H9 (cell line): Measurements from ENCODE around the gene PPP1R13L. TPM values are rescaled to one million over a fixed set of nuclear protein-coding genes. Genes with fewer than 3 reads are reported as not detected.

Source experiments
- DNase-seq: peaks from one replicate; pipeline ENCODE4 v3.0.0-alpha.2; 2017
- H2AFZ ChIP-seq: one replicate; pipeline ENCODE4 v1.6.1; 2013; ENCODE audit warnings: mild to moderate bottlenecking, low read length, control low read depth, moderate library complexity
- H2AK5ac ChIP-seq: 2 replicates; pipeline ENCODE4 v1.6.1; 2013; ENCODE audit warnings: low read length, control low read depth, mixed read lengths; ENCODE audit not compliant: insufficient read length
- H2BK120ac ChIP-seq: one replicate; pipeline ENCODE4 v1.6.1; 2013; ENCODE audit warnings: low read depth, mild to moderate bottlenecking, low read length, control low read depth, inconsistent platforms; ENCODE audit not compliant: poor library complexity, severe bottlenecking
- H2BK12ac ChIP-seq: 2 replicates; pipeline ENCODE4 v1.6.1; 2013; ENCODE audit warnings: low read length, control low read depth, mixed read lengths, low read depth; ENCODE audit not compliant: insufficient read length
- H2BK15ac ChIP-seq: 2 replicates; pipeline ENCODE4 v1.6.1; 2013; ENCODE audit warnings: low read depth, low read length, control low read depth
- H2BK20ac ChIP-seq: one replicate; pipeline ENCODE4 v1.6.1; 2013; ENCODE audit warnings: low read depth, mild to moderate bottlenecking, low read length, control low read depth, inconsistent platforms; ENCODE audit not compliant: poor library complexity, severe bottlenecking
- H2BK5ac ChIP-seq: 2 replicates; pipeline ENCODE4 v1.6.1; 2013; ENCODE audit warnings: low read length, control low read depth, mixed read lengths; ENCODE audit not compliant: insufficient read length
- H3K14ac ChIP-seq: 2 replicates; pipeline ENCODE4 v1.6.1; 2013; ENCODE audit warnings: low read length, control low read depth; ENCODE audit not compliant: insufficient read depth
- H3K18ac ChIP-seq: 2 replicates; pipeline ENCODE4 v1.6.1; 2013; ENCODE audit warnings: low read depth, mild to moderate bottlenecking, mixed read lengths, low read length, control low read depth; ENCODE audit not compliant: insufficient read length
- H3K23ac ChIP-seq: 2 replicates; pipeline ENCODE4 v1.6.1; 2013; ENCODE audit warnings: low read length, control low read depth, mixed read lengths, low read depth; ENCODE audit not compliant: insufficient read length
- H3K23me2 ChIP-seq: 2 replicates; pipeline ENCODE4 v1.6.1; 2013; ENCODE audit warnings: low read depth, mild to moderate bottlenecking, mixed read lengths, low read length, control low read depth; ENCODE audit not compliant: insufficient read length, poor library complexity, severe bottlenecking
- H3K27ac ChIP-seq: 2 replicates; pipeline ENCODE4 v1.5.1; 2013; ENCODE audit warnings: low read length, control low read depth, mixed read lengths, low read depth; ENCODE audit not compliant: insufficient read length
- H3K27me3 ChIP-seq: 2 replicates; pipeline ENCODE4 v1.6.1; 2013; ENCODE audit warnings: low read length, control low read depth, inconsistent platforms; ENCODE audit not compliant: insufficient read depth
- H3K4ac ChIP-seq: 2 replicates; pipeline ENCODE4 v1.6.1; 2013; ENCODE audit warnings: low read depth, mild to moderate bottlenecking, control low read depth, inconsistent platforms, low read length, moderate library complexity
- H3K4me1 ChIP-seq: 2 replicates; pipeline ENCODE4 v1.6.1; 2013; ENCODE audit warnings: low read length, control low read depth, inconsistent platforms; ENCODE audit not compliant: insufficient read depth
- H3K4me2 ChIP-seq: 2 replicates; pipeline ENCODE4 v1.6.1; 2013; ENCODE audit warnings: low read length, control low read depth, mixed read lengths; ENCODE audit not compliant: insufficient read length, insufficient read depth
- H3K56ac ChIP-seq: 2 replicates; pipeline ENCODE4 v1.6.1; 2013; ENCODE audit warnings: low read depth, mild to moderate bottlenecking, mixed read lengths, low read length, control low read depth; ENCODE audit not compliant: insufficient read length
- H3K79me1 ChIP-seq: 2 replicates; pipeline ENCODE4 v1.6.1; 2013; ENCODE audit warnings: low read depth, mild to moderate bottlenecking, moderate library complexity, low read length, control low read depth, inconsistent platforms; ENCODE audit not compliant: insufficient read depth, poor library complexity, severe bottlenecking
- H3K79me2 ChIP-seq: 2 replicates; pipeline ENCODE4 v1.6.1; 2013; ENCODE audit warnings: low read length, control low read depth, inconsistent platforms; ENCODE audit not compliant: insufficient read depth
- H3K9ac ChIP-seq: 2 replicates; pipeline ENCODE4 v1.6.1; 2013; ENCODE audit warnings: low read length, control low read depth, mixed read lengths; ENCODE audit not compliant: insufficient read length; ENCODE audit errors: extremely low read depth
- H3K9me3 ChIP-seq: one replicate; pipeline ENCODE4 v1.6.1; 2013; ENCODE audit warnings: low read depth, low read length, inconsistent platforms; ENCODE audit not compliant: control insufficient read depth
- H3T11ph ChIP-seq: one replicate; pipeline ENCODE4 v1.6.1; 2013; ENCODE audit warnings: mild to moderate bottlenecking, low read length, control low read depth, inconsistent platforms
- H4K20me1 ChIP-seq: one replicate; pipeline ENCODE4 v1.6.1; 2013; ENCODE audit not compliant: control insufficient read depth, insufficient read length, insufficient read depth
- H4K5ac ChIP-seq: 2 replicates; pipeline ENCODE4 v1.6.1; 2013; ENCODE audit warnings: low read depth, mild to moderate bottlenecking, mixed read lengths, low read length, control low read depth; ENCODE audit not compliant: insufficient read length
- H4K8ac ChIP-seq: replicated peaks from 2 replicates; pipeline ENCODE4 v1.6.1; 2013; ENCODE audit warnings: low read length, control low read depth, mixed read lengths, low read depth; ENCODE audit not compliant: insufficient read length
- H4K91ac ChIP-seq: 2 replicates; pipeline ENCODE4 v1.6.1; 2013; ENCODE audit warnings: low read depth, mild to moderate bottlenecking, moderate library complexity, mixed read lengths, low read length, control low read depth; ENCODE audit not compliant: insufficient read length
- H3K27ac Mint-ChIP-seq, 3 experiments: 2 replicates in 2 of 3; 3 replicates in 1 of 3; pipeline ENCODE4 v1.8.0; 2020 to 2021; ENCODE audit warnings: mixed read lengths in 3 of 3, mild to moderate bottlenecking in 1 of 3, moderate library complexity in 1 of 3
- H3K27me3 Mint-ChIP-seq: 2 replicates; pipeline ENCODE4 v1.8.0; 2021; ENCODE audit warnings: low read depth, mild to moderate bottlenecking, moderate library complexity, mixed read lengths
- H3K36me3 Mint-ChIP-seq, 3 experiments: 2 replicates in 2 of 3; 3 replicates in 1 of 3; pipeline ENCODE4 v1.8.0; 2020 to 2021; ENCODE audit warnings: low read depth in 3 of 3, mixed read lengths in 3 of 3; ENCODE audit not compliant: insufficient read depth in 1 of 3
- H3K4me1 Mint-ChIP-seq, 2 experiments: 2 replicates each; pipeline ENCODE4 v1.8.0; 2020; ENCODE audit warnings: mixed read lengths in 2 of 2
- H3K4me3 Mint-ChIP-seq, 2 experiments: 2 replicates in 1 of 2; 3 replicates in 1 of 2; pipeline ENCODE4 v1.8.0; 2020 to 2021; ENCODE audit warnings: mild to moderate bottlenecking in 2 of 2, mixed read lengths in 2 of 2, moderate library complexity in 1 of 2
- H3K9me3 Mint-ChIP-seq, 2 experiments: 2 replicates in 1 of 2; 3 replicates in 1 of 2; pipeline ENCODE4 v1.8.0; 2020; ENCODE audit warnings: mild to moderate bottlenecking in 2 of 2, mixed read lengths in 2 of 2, moderate library complexity in 1 of 2
- CTCF ChIP-seq: fragments of 200-600 bp; sonication (generic); conservative IDR thresholded peaks from 3 replicates; pipeline ENCODE4 v1.8.0; 2021; ENCODE audit warnings: antibody characterized with exemption, mild to moderate bottlenecking
- WGBS: extraction: QIAGEN DNeasy Blood & Tissue Kit; methylation state at CpG from one replicate; pipeline ENCODE4 v1.1.7; 2013; ENCODE audit warnings: missing lambda C conversion rate, low lambda C conversion rate, mixed read lengths; ENCODE audit not compliant: insufficient read length; ENCODE audit errors: extremely low coverage; 5-methylcytosine and 5-hydroxymethylcytosine counted together
- total RNA-seq: library from RNA; stranded (reverse); gene quantifications from 2 replicates; pipeline ENCODE4 v1.2.1, GENCODE V29; 2021

The PPP1R13L gene
- total RNA-seq, 1 experiment from 2014 or later, result 42.6 TPM

DNA sequence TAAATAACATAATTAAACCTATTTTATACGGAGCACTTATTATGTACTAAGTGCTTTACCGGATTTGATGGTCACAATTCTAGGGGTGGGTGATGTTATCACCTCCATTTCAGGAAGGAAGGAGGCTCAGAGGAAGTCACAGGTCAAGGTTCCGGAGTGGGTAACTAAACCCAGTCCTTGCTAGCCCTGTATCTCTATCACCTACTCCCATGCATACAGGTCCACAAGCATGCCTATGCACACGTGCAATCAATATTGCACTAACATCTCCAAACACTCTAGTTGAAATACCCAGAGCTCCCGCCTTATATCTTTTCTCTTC, 45.1 kb upstream of the PPP1R13L start:
- Histone ChIP-seq H4K5ac (no peak overlapping the region), H3K79me1 (no peaks in the 10 kb centered on the region), H3K9me3 (no peaks in the 10 kb centered on the region), H3K4me2 (peak overlapping the region; percentile 59), H3K27me3 (no peaks in the 10 kb centered on the region; the same call in 1 of the 2 replicates), H3K27ac (no peak overlapping the region), H2BK120ac (peak overlapping the region; percentile 97), H2AFZ (peak overlapping the region; percentile 60), H4K91ac (no peak overlapping the region), H3K9ac (no peak overlapping the region), H2AK5ac (no peak overlapping the region), H2BK5ac (no peak overlapping the region), H4K20me1 (no peaks in the 10 kb centered on the region), H2BK15ac (no peak overlapping the region), H4K8ac (no peak overlapping the region), H3K14ac (peak overlapping the region; percentile 85; the same call in 1 of the 2 replicates), H3K18ac (peak overlapping the region; percentile 77), H2BK12ac (peak overlapping the region; percentile 38), H3K23ac (no peak overlapping the region), H3K4ac (peak overlapping the region; percentile 47; the same call in 1 of the 2 replicates), H3K56ac (no peak overlapping the region), H3K4me1 (peaks cover 2% of the 10 kb centered on the region; the same call in 1 of the 2 replicates), H3T11ph (peak overlapping the region; percentile 87), H2BK20ac (no peak overlapping the region), H3K23me2 (peaks cover 4% of the 10 kb centered on the region), H3K79me2 (no peaks in the 10 kb centered on the region)
- Mint-ChIP-seq H3K36me3 (no peaks in the 10 kb centered on the region; a peak in 1 of 7 replicates), H3K4me3 (peak overlapping the region; percentile 77 to 92), H3K27ac (peak overlapping the region in 1 of 3 experiments; percentile 96; a peak in 1 of 7 replicates), H3K9me3 (peaks cover 4 to 11% of the 10 kb centered on the region in 2 experiments; a peak in 4 of 5 replicates), H3K4me1 (peaks cover 9 to 22% of the 10 kb centered on the region in 2 experiments; a peak in 3 of 4 replicates), H3K27me3 (peaks cover 39% of the 10 kb centered on the region)
- WGBS, result no CpG with 5 or more reads among the region's 5 CpGs
- TF ChIP-seq CTCF, result no peak
- DNase-seq, result no peak
